DOHH2 (cell line): ENCODE data around the gene TMC3.

ENCODE experiments used
- CTCF ChIP-seq: fragments of 200-600 bp; sonication (generic); IDR thresholded peaks from one replicate; pipeline ENCODE4 v1.5.1; 2014; ENCODE audit warnings: antibody characterized with exemption, mild to moderate bottlenecking, low read depth, low read length; ENCODE audit not compliant: poor library complexity, severe bottlenecking
- EZH2phosphoT487 ChIP-seq: fragments of 200-600 bp; sonication (generic); IDR thresholded peaks from 2 replicates; pipeline ENCODE4 v1.6.1; 2017; ENCODE audit warnings: borderline replicate concordance, mild to moderate bottlenecking, antibody characterized with exemption, low read length, moderate library complexity, mixed read lengths

- TF ChIP-seq CTCF (no peak), EZH2phosphoT487 (no peak)
Measured at GRCh38 chr15:81380668-81381067, 6.7 kb upstream of the TMC3 start.
